NCI-H2029 treated with DMSO at 0.1 percent for 48 hours (cell line): Measurements from ENCODE around the gene CCR5AS.

Experiments used
- DNase-seq: peaks from one replicate; lab custom pipeline; 2025; lab: John Stamatoyannopoulos, UW

The CCR5AS gene

DNA sequence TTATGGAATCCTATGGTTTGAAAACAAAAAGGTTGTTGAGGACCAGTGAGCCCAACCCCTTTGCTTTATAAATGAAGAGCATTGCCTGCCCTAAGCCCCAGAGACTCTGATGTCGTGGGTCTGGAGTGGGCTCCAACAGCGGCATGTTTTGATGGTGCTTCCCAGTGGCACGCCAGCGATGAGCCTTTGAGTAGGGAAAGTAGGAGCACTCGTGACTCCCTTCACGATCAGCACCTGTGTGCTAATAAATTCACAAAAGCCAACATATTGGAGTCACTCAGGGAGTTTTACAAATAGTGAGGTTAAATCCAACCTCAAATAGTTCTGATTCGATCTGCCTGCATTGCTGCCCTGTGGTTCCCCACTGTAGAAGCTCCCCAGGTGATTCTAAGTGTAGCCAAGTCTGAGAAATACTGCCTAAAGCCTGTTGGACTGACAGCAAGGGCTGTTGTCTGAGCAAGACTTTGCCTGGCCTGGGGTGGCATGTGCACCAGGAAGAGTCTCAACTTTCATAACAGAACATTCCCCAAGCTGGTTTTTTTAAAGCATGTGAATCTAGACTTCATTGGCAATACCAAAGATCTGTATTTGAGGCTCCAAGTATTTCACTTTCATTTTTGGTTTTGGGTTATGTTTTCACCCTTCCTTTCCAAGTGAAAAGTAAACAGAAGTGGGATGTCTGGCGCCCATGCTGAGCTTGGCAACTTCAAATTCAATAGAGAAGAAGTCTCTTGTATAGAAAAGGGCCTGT, 26.2 kb downstream of the CCR5AS start:
- DNase-seq, result peak; percentile 15

DNA sequence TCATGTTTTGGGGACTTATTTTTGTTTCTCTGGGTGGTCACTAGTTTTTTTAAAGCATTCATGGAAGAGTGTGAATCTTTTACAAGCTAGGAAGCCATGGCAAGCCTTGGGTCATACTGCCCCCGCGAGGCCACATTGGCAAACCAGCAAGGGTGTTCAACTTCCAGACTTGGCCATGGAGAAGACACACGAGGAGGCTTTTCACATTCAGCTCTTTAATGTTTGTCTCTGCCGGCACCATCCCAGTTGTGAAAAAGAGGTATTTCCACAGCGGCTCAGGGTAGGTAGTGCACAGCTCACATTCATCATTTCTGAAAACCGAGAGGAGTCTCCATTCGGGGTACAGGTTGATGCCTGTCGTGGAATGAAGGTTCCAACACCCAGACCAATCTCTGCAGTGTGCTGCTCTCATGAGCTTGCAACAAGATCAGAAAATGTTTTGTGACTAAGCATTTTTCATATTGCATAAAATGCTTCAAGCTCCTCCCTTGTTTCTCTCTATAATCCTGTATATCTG, 28.4 kb downstream of the CCR5AS start:
- DNase-seq, result no peak

DNA sequence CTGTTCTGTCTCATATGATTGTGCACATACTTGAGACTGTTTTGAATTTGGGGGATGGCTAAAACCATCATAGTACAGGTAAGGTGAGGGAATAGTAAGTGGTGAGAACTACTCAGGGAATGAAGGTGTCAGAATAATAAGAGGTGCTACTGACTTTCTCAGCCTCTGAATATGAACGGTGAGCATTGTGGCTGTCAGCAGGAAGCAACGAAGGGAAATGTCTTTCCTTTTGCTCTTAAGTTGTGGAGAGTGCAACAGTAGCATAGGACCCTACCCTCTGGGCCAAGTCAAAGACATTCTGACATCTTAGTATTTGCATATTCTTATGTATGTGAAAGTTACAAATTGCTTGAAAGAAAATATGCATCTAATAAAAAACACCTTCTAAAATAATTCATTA, 31.1 kb downstream of the CCR5AS start:
- DNase-seq, result no peak

DNA sequence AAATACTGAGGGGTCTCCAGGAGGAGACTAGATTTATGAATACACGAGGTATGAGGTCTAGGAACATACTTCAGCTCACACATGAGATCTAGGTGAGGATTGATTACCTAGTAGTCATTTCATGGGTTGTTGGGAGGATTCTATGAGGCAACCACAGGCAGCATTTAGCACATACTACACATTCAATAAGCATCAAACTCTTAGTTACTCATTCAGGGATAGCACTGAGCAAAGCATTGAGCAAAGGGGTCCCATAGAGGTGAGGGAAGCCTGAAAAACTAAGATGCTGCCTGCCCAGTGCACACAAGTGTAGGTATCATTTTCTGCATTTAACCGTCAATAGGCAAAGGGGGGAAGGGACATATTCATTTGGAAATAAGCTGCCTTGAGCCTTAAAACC, 31.6 kb downstream of the CCR5AS start:
- DNase-seq, result no peak

DNA sequence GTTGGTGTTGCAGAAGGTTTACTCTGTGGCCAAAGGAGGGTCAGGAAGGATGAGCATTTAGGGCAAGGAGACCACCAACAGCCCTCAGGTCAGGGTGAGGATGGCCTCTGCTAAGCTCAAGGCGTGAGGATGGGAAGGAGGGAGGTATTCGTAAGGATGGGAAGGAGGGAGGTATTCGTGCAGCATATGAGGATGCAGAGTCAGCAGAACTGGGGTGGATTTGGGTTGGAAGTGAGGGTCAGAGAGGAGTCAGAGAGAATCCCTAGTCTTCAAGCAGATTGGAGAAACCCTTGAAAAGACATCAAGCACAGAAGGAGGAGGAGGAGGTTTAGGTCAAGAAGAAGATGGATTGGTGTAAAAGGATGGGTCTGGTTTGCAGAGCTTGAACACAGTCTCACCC, 32.1 kb downstream of the CCR5AS start:
- DNase-seq, result no peak

DNA sequence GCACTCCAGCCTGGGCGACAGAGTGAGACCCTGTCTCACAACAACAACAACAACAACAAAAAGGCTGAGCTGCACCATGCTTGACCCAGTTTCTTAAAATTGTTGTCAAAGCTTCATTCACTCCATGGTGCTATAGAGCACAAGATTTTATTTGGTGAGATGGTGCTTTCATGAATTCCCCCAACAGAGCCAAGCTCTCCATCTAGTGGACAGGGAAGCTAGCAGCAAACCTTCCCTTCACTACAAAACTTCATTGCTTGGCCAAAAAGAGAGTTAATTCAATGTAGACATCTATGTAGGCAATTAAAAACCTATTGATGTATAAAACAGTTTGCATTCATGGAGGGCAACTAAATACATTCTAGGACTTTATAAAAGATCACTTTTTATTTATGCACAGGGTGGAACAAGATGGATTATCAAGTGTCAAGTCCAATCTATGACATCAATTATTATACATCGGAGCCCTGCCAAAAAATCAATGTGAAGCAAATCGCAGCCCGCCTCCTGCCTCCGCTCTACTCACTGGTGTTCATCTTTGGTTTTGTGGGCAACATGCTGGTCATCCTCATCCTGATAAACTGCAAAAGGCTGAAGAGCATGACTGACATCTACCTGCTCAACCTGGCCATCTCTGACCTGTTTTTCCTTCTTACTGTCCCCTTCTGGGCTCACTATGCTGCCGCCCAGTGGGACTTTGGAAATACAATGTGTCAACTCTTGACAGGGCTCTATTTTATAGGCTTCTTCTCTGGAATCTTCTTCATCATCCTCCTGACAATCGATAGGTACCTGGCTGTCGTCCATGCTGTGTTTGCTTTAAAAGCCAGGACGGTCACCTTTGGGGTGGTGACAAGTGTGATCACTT, 34.1 kb downstream of the CCR5AS start:
- DNase-seq, result no peak

DNA sequence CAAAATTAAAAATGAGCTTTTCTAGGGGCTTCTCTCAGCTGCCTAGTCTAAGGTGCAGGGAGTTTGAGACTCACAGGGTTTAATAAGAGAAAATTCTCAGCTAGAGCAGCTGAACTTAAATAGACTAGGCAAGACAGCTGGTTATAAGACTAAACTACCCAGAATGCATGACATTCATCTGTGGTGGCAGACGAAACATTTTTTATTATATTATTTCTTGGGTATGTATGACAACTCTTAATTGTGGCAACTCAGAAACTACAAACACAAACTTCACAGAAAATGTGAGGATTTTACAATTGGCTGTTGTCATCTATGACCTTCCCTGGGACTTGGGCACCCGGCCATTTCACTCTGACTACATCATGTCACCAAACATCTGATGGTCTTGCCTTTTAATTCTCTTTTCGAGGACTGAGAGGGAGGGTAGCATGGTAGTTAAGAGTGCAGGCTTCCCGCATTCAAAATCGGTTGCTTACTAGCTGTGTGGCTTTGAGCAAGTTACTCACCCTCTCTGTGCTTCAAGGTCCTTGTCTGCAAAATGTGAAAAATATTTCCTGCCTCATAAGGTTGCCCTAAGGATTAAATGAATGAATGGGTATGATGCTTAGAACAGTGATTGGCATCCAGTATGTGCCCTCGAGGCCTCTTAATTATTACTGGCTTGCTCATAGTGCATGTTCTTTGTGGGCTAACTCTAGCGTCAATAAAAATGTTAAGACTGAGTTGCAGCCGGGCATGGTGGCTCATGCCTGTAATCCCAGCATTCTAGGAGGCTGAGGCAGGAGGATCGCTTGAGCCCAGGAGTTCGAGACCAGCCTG, 35.1 kb downstream of the CCR5AS start:
- no peak for DNase-seq

DNA sequence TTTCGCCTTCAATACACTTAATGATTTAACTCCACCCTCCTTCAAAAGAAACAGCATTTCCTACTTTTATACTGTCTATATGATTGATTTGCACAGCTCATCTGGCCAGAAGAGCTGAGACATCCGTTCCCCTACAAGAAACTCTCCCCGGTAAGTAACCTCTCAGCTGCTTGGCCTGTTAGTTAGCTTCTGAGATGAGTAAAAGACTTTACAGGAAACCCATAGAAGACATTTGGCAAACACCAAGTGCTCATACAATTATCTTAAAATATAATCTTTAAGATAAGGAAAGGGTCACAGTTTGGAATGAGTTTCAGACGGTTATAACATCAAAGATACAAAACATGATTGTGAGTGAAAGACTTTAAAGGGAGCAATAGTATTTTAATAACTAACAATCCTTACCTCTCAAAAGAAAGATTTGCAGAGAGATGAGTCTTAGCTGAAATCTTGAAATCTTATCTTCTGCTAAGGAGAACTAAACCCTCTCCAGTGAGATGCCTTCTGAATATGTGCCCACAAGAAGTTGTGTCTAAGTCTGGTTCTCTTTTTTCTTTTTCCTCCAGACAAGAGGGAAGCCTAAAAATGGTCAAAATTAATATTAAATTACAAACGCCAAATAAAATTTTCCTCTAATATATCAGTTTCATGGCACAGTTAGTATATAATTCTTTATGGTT, 35.9 kb downstream of the CCR5AS start, which contains the start of gene CCR5:
Gene CCR5, plus strand, starts transcription at position 108 of the 680 bp plus-strand sequence. CDS start 1,957 bp downstream, outside the sequence.
- no peak for DNase-seq

DNA sequence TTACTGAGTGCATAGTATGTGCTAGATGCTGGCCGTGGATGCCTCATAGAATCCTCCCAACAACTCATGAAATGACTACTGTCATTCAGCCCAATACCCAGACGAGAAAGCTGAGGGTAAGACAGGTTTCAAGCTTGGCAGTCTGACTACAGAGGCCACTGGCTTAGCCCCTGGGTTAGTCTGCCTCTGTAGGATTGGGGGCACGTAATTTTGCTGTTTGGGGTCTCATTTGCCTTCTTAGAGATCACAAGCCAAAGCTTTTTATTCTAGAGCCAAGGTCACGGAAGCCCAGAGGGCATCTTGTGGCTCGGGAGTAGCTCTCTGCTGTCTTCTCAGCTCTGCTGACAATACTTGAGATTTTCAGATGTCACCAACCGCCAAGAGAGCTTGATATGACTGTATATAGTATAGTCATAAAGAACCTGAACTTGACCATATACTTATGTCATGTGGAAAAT, 37.2 kb downstream of the CCR5AS start:
- no peak for DNase-seq

DNA sequence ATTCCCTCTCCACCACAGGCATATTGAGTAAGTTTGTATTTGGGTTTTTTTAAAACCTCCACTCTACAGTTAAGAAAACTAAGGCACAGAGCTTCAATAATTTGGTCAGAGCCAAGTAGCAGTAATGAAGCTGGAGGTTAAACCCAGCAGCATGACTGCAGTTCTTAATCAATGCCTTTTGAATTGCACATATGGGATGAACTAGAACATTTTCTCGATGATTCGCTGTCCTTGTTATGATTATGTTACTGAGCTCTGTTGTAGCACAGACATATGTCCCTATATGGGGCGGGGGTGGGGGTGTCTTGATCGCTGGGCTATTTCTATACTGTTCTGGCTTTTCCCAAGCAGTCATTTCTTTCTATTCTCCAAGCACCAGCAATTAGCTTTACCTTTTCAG, 37.7 kb downstream of the CCR5AS start:
- no peak for DNase-seq

DNA sequence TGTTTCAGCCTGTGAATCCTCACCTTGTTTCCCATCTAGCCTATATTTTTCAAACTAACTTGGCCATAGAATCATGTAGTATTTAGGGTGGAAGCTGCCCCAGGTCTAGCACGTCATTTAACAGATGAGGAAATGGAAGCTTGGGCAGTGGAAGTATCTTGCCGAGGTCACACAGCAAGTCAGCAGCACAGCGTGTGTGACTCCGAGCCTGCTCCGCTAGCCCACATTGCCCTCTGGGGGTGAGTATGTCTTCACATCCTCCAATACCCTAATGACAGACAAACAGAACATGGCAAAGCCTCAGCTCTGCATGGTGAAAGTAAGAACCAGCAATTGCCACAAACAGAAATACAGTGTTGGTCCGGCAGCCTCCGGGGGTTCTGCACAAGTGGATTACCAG, 38.3 kb downstream of the CCR5AS start:
- no peak for DNase-seq

DNA sequence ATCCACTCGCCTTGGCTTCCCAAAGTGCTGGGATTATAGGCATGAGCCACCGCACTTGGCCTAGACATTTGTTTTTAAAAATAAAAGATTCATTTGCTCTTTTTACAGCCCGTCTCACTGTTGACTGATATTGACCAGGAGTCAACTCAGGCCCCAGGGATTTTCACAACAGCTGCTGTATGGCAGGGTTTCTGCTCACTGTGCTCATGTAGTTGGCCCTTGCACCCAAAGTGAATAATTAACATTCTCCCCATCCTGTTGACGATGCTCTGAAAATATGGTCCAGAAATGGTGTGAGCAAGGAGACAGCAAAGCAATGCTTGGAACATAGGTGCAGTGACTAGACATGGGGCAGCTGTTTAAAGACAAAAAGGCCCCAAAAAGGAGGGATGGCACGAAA, 39.1 kb downstream of the CCR5AS start:
- DNase-seq, result no peak

DNA sequence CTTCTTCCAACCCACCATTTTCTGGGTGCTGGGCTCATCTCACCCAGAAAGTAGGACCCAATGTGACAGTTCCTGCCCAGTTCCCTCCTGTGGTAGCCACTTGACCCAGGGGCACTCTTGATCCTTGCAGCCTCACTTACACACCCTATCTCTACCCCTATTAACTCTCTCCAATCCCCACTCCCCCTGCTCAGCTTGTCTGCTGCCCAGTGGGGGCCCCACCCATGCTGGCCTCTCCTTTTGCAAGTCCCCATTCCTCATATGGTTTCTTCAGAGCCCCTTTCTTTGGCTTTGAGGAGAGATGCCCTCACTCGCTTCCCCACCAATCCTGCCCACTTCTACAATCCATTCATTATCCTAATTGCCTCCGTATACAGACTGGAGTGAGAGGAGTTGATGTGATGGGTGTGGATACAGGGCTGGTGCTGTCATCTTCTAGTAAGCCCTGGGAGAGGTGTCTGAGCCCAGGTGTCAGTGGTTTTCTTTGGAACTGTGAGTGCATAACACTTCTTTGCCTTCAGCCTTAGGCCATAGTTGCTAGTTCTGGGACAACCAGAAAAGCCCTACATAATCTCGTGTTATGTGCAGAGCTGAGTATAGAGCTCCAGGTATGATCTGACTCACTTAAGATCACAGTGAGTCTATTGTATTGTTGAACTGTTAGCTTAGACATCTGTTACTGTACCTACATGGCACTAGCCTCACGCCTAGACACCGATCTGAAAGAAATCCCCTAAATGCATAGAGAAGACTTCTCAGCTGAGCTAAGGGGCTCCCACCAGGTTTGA, 40.9 kb downstream of the CCR5AS start:
- no peak for DNase-seq

DNA sequence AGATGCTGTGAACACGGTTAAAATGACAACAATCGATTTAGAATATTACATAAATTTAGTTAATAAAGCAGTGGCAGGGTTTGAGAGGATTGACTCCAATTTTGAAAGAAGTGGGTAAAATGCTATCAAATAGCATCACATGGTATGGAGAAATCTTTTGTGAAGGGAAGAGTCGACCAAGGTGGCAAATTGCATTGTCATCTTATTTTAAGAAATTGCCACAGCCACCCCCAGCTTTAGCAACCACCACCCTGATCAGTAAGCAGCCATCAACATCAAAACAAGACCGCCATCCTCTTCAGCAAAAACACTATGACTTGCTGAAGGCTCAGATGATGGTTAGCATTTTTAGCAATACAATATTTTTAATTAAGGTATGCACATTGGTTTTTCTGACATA, 41.8 kb downstream of the CCR5AS start:
- no peak for DNase-seq

DNA sequence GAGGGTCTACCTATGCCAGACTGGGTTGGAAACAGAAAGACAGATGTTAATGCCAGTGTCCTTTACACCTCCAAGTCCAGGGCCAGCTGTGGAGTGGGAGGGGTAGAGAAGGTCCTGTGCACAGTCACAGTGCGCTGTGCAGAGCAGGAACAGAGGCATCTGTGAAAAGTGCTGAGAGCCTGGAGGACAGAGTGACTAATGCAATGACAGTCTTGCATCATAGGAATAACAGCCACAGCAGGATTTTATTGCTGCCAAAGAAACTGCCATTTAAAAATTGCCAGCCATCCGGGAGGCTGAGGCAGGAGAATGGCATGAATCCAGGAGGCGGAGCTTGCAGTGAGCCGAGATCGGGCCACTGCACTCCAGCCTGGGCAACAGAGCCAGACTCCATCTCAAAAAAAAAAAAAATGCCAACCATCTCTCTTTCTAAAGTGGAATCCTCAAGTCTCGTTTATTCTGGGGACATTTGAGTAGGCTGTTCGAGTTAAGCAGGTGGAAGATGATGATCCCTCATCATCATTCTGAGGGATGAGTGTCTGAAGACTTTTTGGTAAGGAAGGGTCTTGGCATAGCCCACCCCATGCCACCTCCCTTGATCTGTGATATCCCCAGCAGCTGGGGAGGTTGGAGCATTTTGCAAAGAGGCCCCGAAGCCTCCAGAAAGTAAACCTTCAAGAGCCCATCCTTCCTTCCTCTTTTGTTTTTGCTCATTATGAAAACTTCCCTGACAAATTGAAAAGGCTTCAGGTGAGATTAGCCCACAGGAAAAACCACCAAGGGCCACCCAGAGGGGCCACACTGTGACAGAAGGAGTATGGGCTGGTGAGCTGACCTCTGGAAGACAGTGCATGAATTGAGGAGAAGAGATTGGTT, 45.2 kb downstream of the CCR5AS start:
- no peak for DNase-seq

DNA sequence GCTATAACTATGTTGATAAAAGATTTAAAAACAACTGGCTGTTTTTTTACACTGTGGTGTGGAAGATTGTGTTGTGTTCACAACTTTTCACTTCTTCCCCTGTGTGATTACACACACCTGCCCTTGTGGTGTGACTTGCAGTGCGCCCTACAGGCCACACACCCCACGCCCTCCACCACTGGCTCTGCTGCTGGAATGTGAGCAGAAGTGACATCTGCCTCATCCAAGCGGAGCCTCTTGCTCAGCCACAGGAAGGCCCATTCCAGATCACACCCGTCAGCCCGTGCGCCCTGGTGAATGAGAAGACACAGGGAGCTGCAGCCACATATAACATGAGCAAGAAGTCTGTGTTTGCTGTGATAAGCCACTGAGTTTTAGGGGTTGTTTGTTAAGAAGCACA, 46.0 kb downstream of the CCR5AS start:
- DNase-seq, result no peak

DNA sequence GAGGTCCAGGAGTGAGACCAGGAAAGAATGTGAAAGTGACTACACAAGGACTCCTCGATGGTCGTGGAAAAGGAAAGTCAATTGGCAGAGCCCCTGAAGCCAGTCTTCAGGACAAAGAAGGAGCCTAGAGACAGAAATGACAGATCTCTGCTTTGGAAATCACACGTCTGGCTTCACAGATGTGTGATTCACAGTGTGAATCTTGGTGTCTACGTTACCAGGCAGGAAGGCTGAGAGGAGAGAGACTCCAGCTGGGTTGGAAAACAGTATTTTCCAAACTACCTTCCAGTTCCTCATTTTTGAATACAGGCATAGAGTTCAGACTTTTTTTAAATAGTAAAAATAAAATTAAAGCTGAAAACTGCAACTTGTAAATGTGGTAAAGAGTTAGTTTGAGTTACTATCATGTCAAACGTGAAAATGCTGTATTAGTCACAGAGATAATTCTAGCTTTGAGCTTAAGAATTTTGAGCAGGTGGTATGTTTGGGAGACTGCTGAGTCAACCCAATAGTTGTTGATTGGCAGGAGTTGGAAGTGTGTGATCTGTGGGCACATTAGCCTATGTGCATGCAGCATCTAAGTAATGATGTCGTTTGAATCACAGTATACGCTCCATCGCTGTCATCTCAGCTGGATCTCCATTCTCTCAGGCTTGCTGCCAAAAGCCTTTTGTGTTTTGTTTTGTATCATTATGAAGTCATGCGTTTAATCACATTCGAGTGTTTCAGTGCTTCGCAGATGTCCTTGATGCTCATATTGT, 47.0 kb downstream of the CCR5AS start:
- DNase-seq, result peak; percentile 88

DNA sequence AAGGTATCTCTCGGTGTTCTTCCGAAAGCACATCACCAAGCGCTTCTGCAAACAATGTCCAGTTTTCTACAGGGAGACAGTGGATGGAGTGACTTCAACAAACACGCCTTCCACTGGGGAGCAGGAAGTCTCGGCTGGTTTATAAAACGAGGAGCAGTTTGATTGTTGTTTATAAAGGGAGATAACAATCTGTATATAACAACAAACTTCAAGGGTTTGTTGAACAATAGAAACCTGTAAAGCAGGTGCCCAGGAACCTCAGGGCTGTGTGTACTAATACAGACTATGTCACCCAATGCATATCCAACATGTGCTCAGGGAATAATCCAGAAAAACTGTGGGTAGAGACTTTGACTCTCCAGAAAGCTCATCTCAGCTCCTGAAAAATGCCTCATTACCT, 48.4 kb downstream of the CCR5AS start:
- DNase-seq, result no peak

DNA sequence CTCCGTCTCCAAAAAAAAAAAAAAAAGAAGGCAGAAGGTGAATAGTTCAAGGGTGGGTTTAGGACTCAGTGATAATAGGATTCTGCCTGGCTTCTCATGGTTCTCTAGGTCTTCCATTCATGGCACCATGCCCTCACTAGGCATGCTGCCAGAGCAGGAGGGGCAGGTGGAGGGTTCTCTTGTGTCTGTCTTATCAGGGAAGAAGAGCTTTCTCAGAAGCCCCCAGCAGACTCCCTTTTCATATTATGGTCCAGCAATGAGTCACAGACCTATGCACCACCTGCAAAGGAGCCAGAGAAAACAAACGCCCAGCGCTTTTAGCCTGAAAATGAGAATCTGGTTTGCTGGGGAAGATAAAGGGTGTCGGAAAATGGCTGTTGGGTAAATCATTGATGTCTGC, 50.0 kb downstream of the CCR5AS start:
- DNase-seq, result peak; percentile 92
